GM19043 (cell line): ENCODE results near the gene GID8.
"Not testable (repeated sequence)": the region's sequence is repeated elsewhere in the genome, so short reads cannot be mapped to it uniquely, and the experiment has no call there.

Experiments
- ATAC-seq: cut with Tn5 transposase; IDR thresholded peaks from one replicate; pipeline ENCODE4 v1.9.1; 2021; ENCODE audit warnings: low read depth; ENCODE audit not compliant: unreplicated experiment

Gene GID8

GRCh38 chr20:62921119-62921687, 16.7 kb upstream of the GID8 start:
- no peak for ATAC-seq

- ATAC-seq: no peak
Observed at GRCh38 chr20:62922451-62922921, 15.5 kb upstream of the GID8 start.

- ATAC-seq: not testable (repeated sequence)
Observed at GRCh38 chr20:62923059-62923668, 14.8 kb upstream of the GID8 start.

- no peak for ATAC-seq
Observed at GRCh38 chr20:62923669-62924441, 14.1 kb upstream of the GID8 start.

- ATAC-seq: no peak
Observed at GRCh38 chr20:62924442-62925075, 13.4 kb upstream of the GID8 start.

GRCh38 chr20:62925076-62925419, 12.9 kb upstream of the GID8 start:
- no peak for ATAC-seq

GRCh38 chr20:62925420-62926228, 12.3 kb upstream of the GID8 start:
- no peak for ATAC-seq

GRCh38 chr20:62926229-62927127, 11.5 kb upstream of the GID8 start, which contains the start of gene DIDO1:
TSS of gene DIDO1 (minus strand) at chr20:62926505.
- peak; percentile 56 for ATAC-seq

- ATAC-seq: no peak
Observed at GRCh38 chr20:62927128-62927705, 10.7 kb upstream of the GID8 start.

GRCh38 chr20:62928246-62928939, 9.6 kb upstream of the GID8 start:
- no peak for ATAC-seq

- ATAC-seq: no peak
Observed at GRCh38 chr20:62929051-62929538, 8.9 kb upstream of the GID8 start.

GRCh38 chr20:62931464-62931863, 6.5 kb upstream of the GID8 start:
- ATAC-seq: no peak

- no peak for ATAC-seq
Observed at GRCh38 chr20:62933966-62934365, 4.0 kb upstream of the GID8 start.

GRCh38 chr20:62935204-62935967, 2.6 kb upstream of the GID8 start:
- ATAC-seq: no peak

- ATAC-seq: no peak
Observed at GRCh38 chr20:62935968-62936585, 1.9 kb upstream of the GID8 start.

GRCh38 chr20:62937268-62938104, 461 bp upstream of the GID8 start:
- ATAC-seq: peak; percentile 79
